Measurements from ENCODE around the gene LGALS7. TPM values are rescaled to one million over a fixed set of nuclear protein-coding genes. Genes with fewer than 3 reads are reported as not detected.

The LGALS7 gene
- total and polyA plus RNA-seq, 8 donors = 0.58 to 1.4 TPM; not detected in 6

GRCh38 chr19:38729653-38730469, 43.5 kb downstream of the LGALS7 start:
- intact Hi-C loops (cut with DNase I) = loop anchor here (10.0 kb wide), 2 partner anchors 75 to 95 kb away; no protein-coding TSS in a partner anchor
- DNase-seq = peak in 3 of 4 donors; percentile 61 to 91 (median 65)
- no peaks in the 10 kb centered on the region for H3K27me3 ChIP-seq
- H3K4me1 ChIP-seq = peaks cover 0 to 45% of the 10 kb centered on the region in 2 donors
- peaks cover 0 to 72% of the 10 kb centered on the region in 2 donors for H3K36me3 ChIP-seq
- peak; percentile 73 to 78 for TF ChIP-seq CTCF (IDR thresholded peaks at IDR 0.05)
- H3K4me3 ChIP-seq = no peak overlapping the region
- ATAC-seq = peak; percentile 41
- peak overlapping the region in 1 of 2 donors; percentile 23 for H3K27ac ChIP-seq
- H3K9me3 ChIP-seq = no peaks in the 10 kb centered on the region

- intact Hi-C loops (cut with DNase I) = loop anchor here (10.0 kb wide), 2 partner anchors 74 to 94 kb away; no protein-coding TSS in a partner anchor
- TF ChIP-seq CTCF (IDR thresholded peaks at IDR 0.05) = no peak
- no peak for ATAC-seq
- H3K36me3 ChIP-seq = peaks cover 0 to 82% of the 10 kb centered on the region in 2 donors
- no peaks in the 10 kb centered on the region for H3K27me3 ChIP-seq
- H3K4me1 ChIP-seq = peaks cover 0 to 36% of the 10 kb centered on the region in 2 donors
- H3K27ac ChIP-seq = peak overlapping the region in 1 of 2 donors; percentile 23
- peak in 2 of 4 donors; percentile 31 to 81 for DNase-seq
- H3K4me3 ChIP-seq = no peak overlapping the region
- no peaks in the 10 kb centered on the region for H3K9me3 ChIP-seq
These were observed 44.4 kb downstream of the LGALS7 start for GRCh38 chr19:38728752-38729541.

DNA sequence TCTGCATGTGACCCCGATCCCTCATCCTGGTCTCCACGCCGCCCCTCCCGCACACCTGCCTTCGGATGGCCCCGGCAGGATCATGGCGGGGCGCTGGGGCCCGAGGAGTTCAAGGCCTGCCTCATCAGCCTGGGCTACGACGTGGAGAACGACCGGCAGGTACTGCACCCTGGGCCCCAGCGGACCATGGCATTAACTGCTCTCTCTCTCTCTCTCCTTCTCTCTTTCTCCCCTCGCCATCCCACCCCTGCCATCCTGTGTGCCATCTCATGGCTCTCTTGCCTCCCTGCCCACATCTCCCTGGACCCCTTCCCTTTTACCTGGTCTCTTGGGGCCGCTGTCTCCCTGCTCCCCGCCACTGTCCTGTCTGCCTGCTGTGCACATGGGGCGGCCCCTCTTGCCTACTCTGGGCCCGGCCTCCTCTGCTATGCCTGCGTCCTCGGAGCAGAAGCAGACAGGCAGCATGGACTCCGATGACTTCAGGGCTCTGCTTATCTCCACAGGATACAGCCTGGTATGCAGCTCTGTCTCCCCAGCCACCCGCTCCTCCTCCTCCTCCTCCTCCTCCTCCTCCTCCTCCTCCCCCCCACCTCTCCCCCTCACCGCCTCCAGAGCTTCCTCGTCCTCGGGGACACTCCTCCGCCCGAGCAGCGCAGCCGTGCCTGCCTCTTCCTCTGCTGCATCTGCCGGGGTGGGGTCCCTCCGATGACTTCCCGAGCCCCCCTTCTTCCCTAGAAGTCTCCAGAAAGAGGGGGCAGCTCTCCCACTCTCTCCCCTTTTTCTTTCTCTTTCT, 45.3 kb downstream of the LGALS7 start:
- TF ChIP-seq CTCF (IDR thresholded peaks at IDR 0.05) = no peak
- ATAC-seq (no peak), DNase-seq (peak in 2 of 4 donors; percentile 33 to 62)
- Histone ChIP-seq H3K9me3 (no peaks in the 10 kb centered on the region), H3K36me3 (peaks cover 0 to 90% of the 10 kb centered on the region in 2 donors), H3K4me3 (no peak overlapping the region), H3K4me1 (peaks cover 0 to 27% of the 10 kb centered on the region in 2 donors), H3K27ac (peak overlapping the region; percentile 13 to 30), H3K27me3 (no peaks in the 10 kb centered on the region)
- intact Hi-C loops (cut with DNase I) = loop anchor here (10.0 kb wide), 2 partner anchors 73 to 93 kb away; no protein-coding TSS in a partner anchor

DNA sequence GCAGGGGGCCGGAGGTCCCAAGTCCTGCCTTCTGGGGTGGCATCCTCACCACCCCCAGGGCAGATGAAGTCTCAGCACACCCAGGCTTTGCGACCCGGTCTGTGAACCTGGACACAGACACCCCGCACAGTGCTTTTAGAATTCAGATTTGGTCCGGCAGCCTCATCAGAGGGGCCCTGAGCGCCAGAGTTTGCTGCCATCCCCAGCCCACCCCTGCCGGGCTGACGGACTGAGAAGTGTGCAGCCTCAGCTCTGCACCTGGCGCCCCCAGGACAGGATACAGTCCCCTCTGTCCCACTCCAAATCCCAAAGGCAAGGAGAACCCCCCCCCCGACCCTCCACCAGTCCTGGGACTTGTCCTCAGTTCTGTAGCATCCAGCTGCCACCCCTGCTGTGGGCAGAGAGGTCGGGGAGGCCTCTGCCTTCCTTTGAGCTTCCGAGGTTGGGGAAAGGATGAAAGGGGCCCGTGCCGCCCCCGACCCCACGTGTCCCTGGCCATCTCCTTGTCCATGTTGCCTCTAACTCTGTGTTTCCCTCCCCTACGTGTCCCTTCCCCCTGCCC, 45.9 kb downstream of the LGALS7 start:
- no peak for ATAC-seq
- H3K27ac ChIP-seq = peak overlapping the region in 1 of 2 donors; percentile 45
- H3K27me3 ChIP-seq = no peaks in the 10 kb centered on the region
- intact Hi-C loops (cut with DNase I) = loop anchor here (10.0 kb wide), 2 partner anchors 73 to 93 kb away; no protein-coding TSS in a partner anchor
- no peak overlapping the region for H3K4me3 ChIP-seq
- H3K4me1 ChIP-seq = peaks cover 0 to 20% of the 10 kb centered on the region in 2 donors
- no peak for TF ChIP-seq CTCF (IDR thresholded peaks at IDR 0.05)
- DNase-seq = peak in 1 of 4 donors; percentile 55
- H3K9me3 ChIP-seq = no peaks in the 10 kb centered on the region
- peaks cover 0 to 97% of the 10 kb centered on the region in 2 donors for H3K36me3 ChIP-seq

Data from left lung (tissue), 10 donors.